NCI-H1694 treated with DMSO at 0.1 percent for 48 hours (cell line): ENCODE data around the gene RPL7A.

ENCODE experiments used
- DNase-seq: peaks from one replicate; lab custom pipeline; 2025; lab: John Stamatoyannopoulos, UW

Gene RPL7A

GRCh38 chr9:133347515-133347984 is 468 bp upstream of the RPL7A start:
- DNase-seq = no peak

GRCh38 chr9:133348718-133349573 is 928 bp downstream of the RPL7A start:
- DNase-seq = no peak

- no peak for DNase-seq
These were observed 2.1 kb downstream of the RPL7A start for GRCh38 chr9:133349965-133350616.

GRCh38 chr9:133351526-133351907 is 3.5 kb downstream of the RPL7A start:
- DNase-seq = no peak

GRCh38 chr9:133351908-133352634 is 4.1 kb downstream of the RPL7A start:
- no peak for DNase-seq

GRCh38 chr9:133352635-133353340 is 4.8 kb downstream of the RPL7A start:
- DNase-seq = no peak

- DNase-seq = no peak
These were observed 5.5 kb downstream of the RPL7A start for GRCh38 chr9:133353548-133353947.

GRCh38 chr9:133354766-133355165 is 6.7 kb downstream of the RPL7A start:
- DNase-seq = no peak

GRCh38 chr9:133355881-133356357 is 7.9 kb downstream of the RPL7A start:
- DNase-seq = no peak

GRCh38 chr9:133356391-133357091 is 8.5 kb downstream of the RPL7A start, which contains the start of the genes SURF1 and SURF2:
SURF1 (minus strand) TSS chr9:133356487; CDS start chr9:133356453, 34 bp downstream.
SURF2 (plus strand) TSS chr9:133356550; CDS start chr9:133356593, 43 bp downstream.
- DNase-seq = peak; percentile 30

- DNase-seq = no peak
These were observed 9.6 kb downstream of the RPL7A start for GRCh38 chr9:133357656-133358055.

GRCh38 chr9:133359399-133360175 is 11.6 kb downstream of the RPL7A start:
- peak; percentile 6 for DNase-seq

GRCh38 chr9:133360400-133361393 is 12.7 kb downstream of the RPL7A start:
- no peak for DNase-seq

GRCh38 chr9:133361507-133362092 is 13.6 kb downstream of the RPL7A start:
- DNase-seq = no peak

GRCh38 chr9:133362359-133363044 is 14.5 kb downstream of the RPL7A start:
- DNase-seq = no peak

GRCh38 chr9:133366435-133366834 is 18.4 kb downstream of the RPL7A start:
- DNase-seq = no peak

GRCh38 chr9:133367221-133367620 is 19.2 kb downstream of the RPL7A start:
- no peak for DNase-seq

- DNase-seq = no peak
These were observed 19.8 kb downstream of the RPL7A start for GRCh38 chr9:133367778-133368177.
